Neuron (in vitro differentiated cells): Measurements from ENCODE around the gene SLC41A1.
"Not testable (repeated sequence)": the region's sequence is repeated elsewhere in the genome, so short reads cannot be mapped to it uniquely, and the experiment has no call there.

Experiments
- H2AFZ ChIP-seq: one replicate; pipeline ENCODE4 v1.6.1; 2013; ENCODE audit warnings: low read depth, mild to moderate bottlenecking, inconsistent platforms, low read length, moderate library complexity
- H3K27me3 ChIP-seq: one replicate; pipeline ENCODE4 v1.6.1; 2013; ENCODE audit warnings: low read length; ENCODE audit not compliant: insufficient read depth
- H3K36me3 ChIP-seq: one replicate; pipeline ENCODE4 v1.6.1; 2013; ENCODE audit warnings: low read length; ENCODE audit not compliant: insufficient read depth
- H3K4me1 ChIP-seq: one replicate; pipeline ENCODE4 v1.6.1; 2013; ENCODE audit warnings: low read length; ENCODE audit not compliant: insufficient read depth
- H3K4me3 ChIP-seq: 2 replicates; pipeline ENCODE4 v1.5.1; 2013; ENCODE audit warnings: mild to moderate bottlenecking, low read length, moderate library complexity
- H3K9me3 ChIP-seq: one replicate; pipeline ENCODE4 v1.6.1; 2013; ENCODE audit warnings: low read length

SLC41A1 gene

GRCh38 chr1:205837382-205837970 lies 24.5 kb upstream of the SLC41A1 start:
- no peak overlapping the region for H3K4me3 ChIP-seq
- no peaks in the 10 kb centered on the region for H3K36me3 ChIP-seq

GRCh38 chr1:205834751-205835150 lies 21.8 kb upstream of the SLC41A1 start:
- Histone ChIP-seq H3K4me3 (no peak overlapping the region), H2AFZ (no peak overlapping the region), H3K9me3 (no peaks in the 10 kb centered on the region), H3K27me3 (no peaks in the 10 kb centered on the region), H3K4me1 (no peaks in the 10 kb centered on the region), H3K36me3 (no peaks in the 10 kb centered on the region)

More at GRCh38 chr1:205837382-205837970, 24.5 kb upstream of the SLC41A1 start:
- H2AFZ ChIP-seq = no peak overlapping the region
- no peaks in the 10 kb centered on the region for H3K4me1 ChIP-seq
- H3K9me3 ChIP-seq = no peaks in the 10 kb centered on the region
- no peaks in the 10 kb centered on the region for H3K27me3 ChIP-seq

GRCh38 chr1:205832326-205832751 lies 19.3 kb upstream of the SLC41A1 start:
- H3K4me3 ChIP-seq = no peak overlapping the region
- no peaks in the 10 kb centered on the region for H3K36me3 ChIP-seq
- H3K4me1 ChIP-seq = peaks cover 6% of the 10 kb centered on the region
- H2AFZ ChIP-seq = no peak overlapping the region
- H3K27me3 ChIP-seq = no peaks in the 10 kb centered on the region
- H3K9me3 ChIP-seq = no peaks in the 10 kb centered on the region

DNA sequence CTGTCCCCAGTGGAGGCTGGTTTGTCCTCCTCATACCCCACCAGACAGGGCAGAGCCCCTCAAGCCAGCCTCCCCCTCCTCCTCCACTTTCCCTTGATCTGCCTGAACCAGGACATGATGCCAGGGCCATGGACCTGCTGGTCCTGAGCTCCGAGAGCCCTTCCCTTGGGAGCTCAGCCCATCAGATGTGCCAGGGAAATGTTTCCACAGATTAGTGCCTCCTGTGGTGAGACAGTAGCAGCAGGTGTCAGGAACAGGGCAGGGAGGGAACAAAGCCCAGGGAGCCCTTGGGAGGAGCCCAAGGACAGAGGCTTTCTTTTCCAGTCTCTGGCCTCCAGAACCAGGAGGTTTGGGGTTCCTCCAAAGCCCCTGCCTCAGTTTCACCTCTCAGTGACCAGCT lies 14.6 kb upstream of the SLC41A1 start:
- H2AFZ ChIP-seq = no peak overlapping the region
- H3K9me3 ChIP-seq = no peaks in the 10 kb centered on the region
- H3K36me3 ChIP-seq = no peaks in the 10 kb centered on the region
- no peak overlapping the region for H3K4me3 ChIP-seq
- H3K27me3 ChIP-seq = no peaks in the 10 kb centered on the region
- peaks cover 20% of the 10 kb centered on the region for H3K4me1 ChIP-seq

DNA sequence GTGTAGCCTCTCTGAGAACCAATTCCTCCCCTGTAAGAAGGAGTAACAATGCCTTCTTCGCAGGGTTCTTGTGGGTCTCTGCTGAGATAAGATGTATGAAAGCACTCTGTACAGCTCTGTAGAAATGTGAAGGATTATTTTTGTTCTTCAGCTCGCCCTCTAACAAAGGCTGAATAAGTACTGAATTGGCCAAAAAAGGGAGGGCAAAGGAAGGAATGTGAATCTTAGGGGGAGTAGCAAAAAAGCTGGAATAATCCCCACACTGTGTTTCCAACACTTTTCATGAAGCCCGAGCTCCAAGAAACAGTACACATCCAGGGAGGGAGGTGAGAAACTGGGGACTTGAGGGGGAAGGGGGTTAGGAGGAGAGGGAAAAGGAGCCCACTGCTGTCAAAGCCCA lies 14.0 kb upstream of the SLC41A1 start:
- H2AFZ ChIP-seq = no peak overlapping the region
- peaks cover 20% of the 10 kb centered on the region for H3K4me1 ChIP-seq
- H3K9me3 ChIP-seq = no peaks in the 10 kb centered on the region
- no peak overlapping the region for H3K4me3 ChIP-seq
- H3K36me3 ChIP-seq = no peaks in the 10 kb centered on the region
- no peaks in the 10 kb centered on the region for H3K27me3 ChIP-seq

DNA sequence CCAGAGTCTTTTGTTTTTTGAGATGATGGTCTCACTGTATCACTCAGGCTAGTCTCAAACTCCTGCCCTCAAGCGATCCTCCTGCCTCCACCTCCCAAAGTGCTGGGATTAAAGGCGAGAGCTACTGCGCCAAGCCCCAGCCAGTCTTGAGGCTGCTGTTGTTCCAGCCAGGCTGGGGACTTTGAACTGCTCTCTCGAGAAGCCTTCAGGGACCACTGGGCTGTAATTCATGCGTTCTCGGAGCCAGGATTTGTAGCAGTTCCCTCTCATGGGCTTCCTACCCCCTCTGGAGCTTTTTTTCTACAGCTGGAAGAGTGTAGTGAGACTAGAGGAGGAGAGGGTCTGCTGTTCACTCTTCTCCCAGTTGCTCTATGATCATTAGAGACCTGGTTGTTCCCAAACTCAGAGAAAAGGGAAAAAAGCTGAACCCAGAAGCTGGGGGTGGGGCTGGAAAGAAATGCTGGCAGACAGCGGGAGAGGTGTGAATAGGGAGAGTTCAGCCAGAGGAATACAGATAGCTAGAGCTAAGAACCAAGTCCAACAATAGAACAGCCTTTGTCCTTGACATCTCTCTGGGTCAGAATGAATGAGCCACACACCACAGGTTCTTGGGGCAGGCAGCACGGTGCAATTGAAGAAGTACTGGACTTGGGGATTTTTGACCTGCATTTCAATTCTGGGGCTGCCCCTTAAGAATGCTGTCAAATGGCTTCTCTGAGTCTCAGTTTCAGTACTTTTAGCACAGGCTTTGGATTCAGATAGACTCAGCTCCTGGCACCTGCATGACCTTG lies 13.2 kb upstream of the SLC41A1 start:
- Histone ChIP-seq H3K4me3 (no peak overlapping the region), H3K27me3 (no peaks in the 10 kb centered on the region), H3K9me3 (no peaks in the 10 kb centered on the region), H3K4me1 (peaks cover 20% of the 10 kb centered on the region), H2AFZ (no peak overlapping the region), H3K36me3 (no peaks in the 10 kb centered on the region)

DNA sequence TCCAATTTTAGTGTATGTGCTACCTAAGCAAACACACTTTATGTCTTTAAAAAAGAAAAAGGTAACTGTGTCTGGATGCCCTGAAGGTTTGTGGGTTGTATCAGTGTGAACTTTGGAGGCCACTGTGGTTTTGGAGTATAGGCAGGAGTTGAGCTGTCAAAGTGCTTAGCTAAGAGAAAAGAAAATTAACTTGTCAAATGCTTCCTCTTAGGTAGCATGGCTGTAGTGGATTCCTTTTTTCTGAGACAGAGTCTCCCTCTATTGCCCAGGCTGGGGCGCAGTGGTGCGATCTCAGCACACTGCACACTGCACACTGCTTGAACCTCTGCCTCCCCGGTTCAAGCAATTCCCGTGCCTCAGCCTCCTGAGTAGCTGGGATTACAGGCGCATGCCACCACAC lies 11.2 kb upstream of the SLC41A1 start:
- no peaks in the 10 kb centered on the region for H3K27me3 ChIP-seq
- no peak overlapping the region for H2AFZ ChIP-seq
- peaks cover 20% of the 10 kb centered on the region for H3K4me1 ChIP-seq
- no peaks in the 10 kb centered on the region for H3K36me3 ChIP-seq
- H3K4me3 ChIP-seq = no peak overlapping the region
- no peaks in the 10 kb centered on the region for H3K9me3 ChIP-seq

- not testable (repeated sequence) for H3K36me3 ChIP-seq, H3K9me3 ChIP-seq, H2AFZ ChIP-seq, H3K4me3 ChIP-seq, H3K27me3 ChIP-seq
- H3K4me1 ChIP-seq = peaks cover 20% of the 10 kb centered on the region
Measured at GRCh38 chr1:205823260-205823659, 10.3 kb upstream of the SLC41A1 start.

GRCh38 chr1:205822397-205822796 lies 9.4 kb upstream of the SLC41A1 start:
- Histone ChIP-seq H3K27me3 (no peaks in the 10 kb centered on the region), H3K36me3 (no peaks in the 10 kb centered on the region), H2AFZ (no peak overlapping the region), H3K4me3 (no peak overlapping the region), H3K9me3 (no peaks in the 10 kb centered on the region), H3K4me1 (peaks cover 20% of the 10 kb centered on the region)

- no peak overlapping the region for H3K4me3 ChIP-seq
- H3K36me3 ChIP-seq = no peaks in the 10 kb centered on the region
- H3K9me3 ChIP-seq = no peaks in the 10 kb centered on the region
- H3K27me3 ChIP-seq = no peaks in the 10 kb centered on the region
- H2AFZ ChIP-seq = no peak overlapping the region
- peaks cover 17% of the 10 kb centered on the region for H3K4me1 ChIP-seq
Measured at GRCh38 chr1:205817988-205818387, 5.0 kb upstream of the SLC41A1 start.

DNA sequence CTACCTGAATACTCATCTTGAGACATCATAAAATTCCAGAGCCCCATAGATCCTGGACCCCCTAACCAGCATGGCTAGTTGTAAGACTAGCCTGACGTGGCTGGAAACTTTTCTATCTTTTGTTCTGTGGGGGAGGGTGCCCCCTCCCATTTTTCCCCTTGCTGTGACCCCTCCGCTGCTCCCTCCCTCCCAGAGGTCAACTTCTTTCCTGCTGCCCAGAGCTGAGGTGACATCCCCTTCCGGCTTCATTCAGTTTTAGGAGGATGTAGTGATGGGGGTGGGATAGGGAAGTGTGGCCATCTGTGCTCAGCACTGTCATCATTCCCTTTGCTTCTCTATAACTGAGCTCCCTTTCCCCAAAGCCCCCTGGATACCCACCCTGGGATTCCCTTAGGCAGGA lies 4.4 kb upstream of the SLC41A1 start:
- no peak overlapping the region for H3K4me3 ChIP-seq
- H3K36me3 ChIP-seq = no peaks in the 10 kb centered on the region
- peaks cover 17% of the 10 kb centered on the region for H3K4me1 ChIP-seq
- H3K9me3 ChIP-seq = no peaks in the 10 kb centered on the region
- no peaks in the 10 kb centered on the region for H3K27me3 ChIP-seq
- H2AFZ ChIP-seq = no peak overlapping the region

DNA sequence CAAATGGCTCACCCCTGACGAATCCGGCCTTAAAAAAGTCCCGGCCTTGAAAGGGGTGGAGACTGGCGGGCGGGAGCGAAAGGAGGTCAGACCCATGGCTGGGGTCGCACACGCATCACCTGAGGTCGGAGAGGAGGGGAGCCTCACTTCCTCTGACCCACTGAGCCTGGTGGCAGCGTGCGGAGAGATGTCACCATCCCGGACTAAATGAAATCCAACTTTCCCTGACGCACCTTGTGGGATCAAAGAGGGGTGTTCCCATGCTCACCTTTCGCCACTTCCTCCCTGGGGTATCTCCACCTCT lies 709 bp upstream of the SLC41A1 start:
- Histone ChIP-seq H3K36me3 (peaks cover 12% of the 10 kb centered on the region), H3K9me3 (no peaks in the 10 kb centered on the region), H2AFZ (peak overlapping the region; percentile 97), H3K4me1 (peaks cover 33% of the 10 kb centered on the region), H3K27me3 (no peaks in the 10 kb centered on the region), H3K4me3 (peak overlapping the region; percentile 69)

DNA sequence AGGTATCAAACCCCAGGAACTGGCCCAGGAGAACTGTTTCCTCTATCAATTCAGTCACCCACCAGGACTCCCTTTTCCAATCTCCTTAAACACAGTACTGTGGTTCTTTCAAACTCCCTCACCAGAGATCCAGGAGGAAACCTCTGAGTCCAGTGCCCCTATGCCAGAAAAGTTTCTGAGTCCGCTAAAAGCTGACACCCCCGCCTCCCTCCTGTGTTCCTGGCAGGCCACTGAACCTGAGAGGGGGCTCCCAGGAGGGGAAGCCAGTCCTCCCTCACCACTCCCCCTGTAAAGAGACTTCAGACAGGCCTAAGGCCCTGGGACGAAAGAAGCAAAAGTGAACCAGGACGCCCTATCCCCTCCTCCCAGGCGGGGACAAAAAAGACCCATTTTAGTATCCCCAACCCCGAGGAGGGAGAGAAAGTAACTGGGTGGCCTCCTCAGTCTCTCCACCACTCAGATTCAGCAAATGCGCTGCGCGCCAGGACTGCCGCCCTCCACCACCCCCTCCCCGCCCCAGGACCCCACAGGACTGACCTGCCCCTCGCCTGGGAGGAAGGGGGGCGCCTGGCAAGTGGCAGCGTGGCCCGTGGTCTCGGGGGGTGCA lies 624 bp downstream of the SLC41A1 start:
- peak overlapping the region; percentile 69 for H3K4me3 ChIP-seq
- H3K36me3 ChIP-seq = peaks cover 16% of the 10 kb centered on the region
- H2AFZ ChIP-seq = peak overlapping the region; percentile 97
- H3K27me3 ChIP-seq = no peaks in the 10 kb centered on the region
- no peaks in the 10 kb centered on the region for H3K9me3 ChIP-seq
- H3K4me1 ChIP-seq = peaks cover 27% of the 10 kb centered on the region
